Measurements from ENCODE around the gene SPSB2. TPM values are rescaled to one million over a fixed set of nuclear protein-coding genes. Genes with fewer than 3 reads are reported as not detected.

The SPSB2 gene
- total RNA-seq, 1 donor from 2014 or later: 7.0 TPM

DNA sequence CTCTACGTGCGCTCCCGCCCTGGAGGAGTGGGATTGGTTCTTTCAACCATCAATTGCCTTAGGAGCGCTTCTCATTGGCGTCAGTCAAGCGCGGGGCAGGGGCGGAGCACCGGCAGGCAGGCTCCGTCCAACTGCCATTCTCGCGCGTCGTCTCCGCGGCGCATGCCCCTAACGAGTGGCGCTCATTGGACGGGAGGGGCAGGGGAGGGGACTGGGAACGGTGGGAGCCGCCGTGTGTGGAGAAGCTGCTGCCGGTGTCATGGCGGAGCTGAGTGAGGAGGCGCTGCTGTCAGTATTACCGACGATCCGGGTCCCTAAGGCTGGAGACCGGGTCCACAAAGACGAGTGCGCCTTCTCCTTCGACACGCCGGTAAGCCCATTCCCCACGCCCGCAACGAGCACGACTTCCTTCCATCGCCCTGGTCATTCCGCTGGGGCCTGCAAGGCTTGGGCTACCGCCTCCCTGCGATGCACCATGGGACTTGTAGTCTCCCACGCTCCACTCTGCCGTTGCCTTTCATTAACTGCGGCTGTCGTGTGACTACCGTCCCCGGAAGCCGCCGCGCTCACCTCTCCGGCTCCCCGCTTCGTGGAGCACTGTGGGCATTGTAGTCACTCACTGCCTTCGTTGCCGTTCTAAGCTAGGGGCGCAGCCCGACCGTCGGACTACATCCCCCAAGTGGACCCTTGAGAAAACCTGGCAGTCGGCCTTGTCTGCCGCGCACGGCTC, 21.0 kb downstream of the SPSB2 start, which contains the start of gene USP5:
USP5 (plus strand) TSS at position 230 of the 730 bp plus-strand sequence; CDS start at position 260, 30 bp downstream.
- peak; percentile 100 for DNase-seq (ENCODE audit: low spot score)

DNA sequence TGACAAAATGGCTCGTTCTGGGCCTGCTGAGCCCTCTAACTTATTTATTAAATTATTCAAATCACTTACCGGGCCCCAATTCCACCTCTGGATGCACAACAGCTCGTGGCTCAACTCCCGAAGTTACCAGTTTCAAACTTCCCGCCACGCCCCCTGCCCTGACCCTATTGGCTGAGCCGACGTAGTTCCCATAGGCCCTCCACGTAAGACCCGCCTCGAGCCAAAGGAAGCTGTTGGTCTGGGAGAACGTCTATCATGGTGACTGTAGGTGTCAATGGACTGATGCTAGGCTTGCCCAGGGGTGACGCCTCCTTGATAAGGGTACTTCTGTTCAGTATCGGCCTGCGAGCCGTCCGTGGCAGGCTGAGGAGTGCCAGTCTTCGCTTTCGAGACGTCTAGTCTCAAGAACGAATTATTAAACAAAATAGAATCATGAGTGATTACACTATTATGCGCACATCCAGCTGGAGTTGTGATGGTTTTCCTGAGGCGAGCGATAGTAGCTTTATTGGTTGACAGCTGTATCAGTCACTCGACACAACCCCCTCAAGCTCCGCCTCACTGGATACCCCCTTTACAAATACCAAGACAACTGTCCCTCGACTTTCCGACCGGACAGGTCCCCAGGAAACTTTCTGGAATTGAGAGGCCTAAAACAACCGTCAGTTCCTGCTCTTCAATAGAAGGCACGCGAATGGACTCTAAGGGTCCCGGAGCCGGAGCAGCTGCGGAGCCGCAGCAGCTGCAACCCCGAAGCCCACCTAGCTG, 21.8 kb downstream of the SPSB2 start, which contains the start of gene CDCA3:
CDCA3 (minus strand) TSS at position 134 of the 768 bp plus-strand sequence. CDS start 334 bp downstream, outside the sequence.
- DNase-seq (ENCODE audit: low spot score): peak; percentile 99

DNA sequence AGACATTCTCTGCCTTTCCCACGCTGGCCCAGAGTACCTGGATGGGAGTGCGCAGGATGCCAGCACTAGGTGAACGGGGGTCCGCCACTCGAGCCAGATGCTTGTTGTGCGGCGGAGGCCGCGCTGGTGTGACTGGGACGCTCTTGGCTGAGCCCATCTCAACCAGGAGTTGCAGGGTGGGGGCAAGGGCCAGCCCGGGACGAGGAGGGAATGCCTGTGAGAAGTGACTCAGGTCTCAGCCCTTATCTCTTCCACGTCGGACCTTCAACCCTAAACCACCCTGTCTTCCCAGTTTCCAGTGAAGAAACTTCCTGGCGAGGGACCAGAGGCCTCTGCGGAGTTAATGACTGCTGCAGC, 22.3 kb downstream of the SPSB2 start:
- no peak for DNase-seq (ENCODE audit: low spot score)

DNA sequence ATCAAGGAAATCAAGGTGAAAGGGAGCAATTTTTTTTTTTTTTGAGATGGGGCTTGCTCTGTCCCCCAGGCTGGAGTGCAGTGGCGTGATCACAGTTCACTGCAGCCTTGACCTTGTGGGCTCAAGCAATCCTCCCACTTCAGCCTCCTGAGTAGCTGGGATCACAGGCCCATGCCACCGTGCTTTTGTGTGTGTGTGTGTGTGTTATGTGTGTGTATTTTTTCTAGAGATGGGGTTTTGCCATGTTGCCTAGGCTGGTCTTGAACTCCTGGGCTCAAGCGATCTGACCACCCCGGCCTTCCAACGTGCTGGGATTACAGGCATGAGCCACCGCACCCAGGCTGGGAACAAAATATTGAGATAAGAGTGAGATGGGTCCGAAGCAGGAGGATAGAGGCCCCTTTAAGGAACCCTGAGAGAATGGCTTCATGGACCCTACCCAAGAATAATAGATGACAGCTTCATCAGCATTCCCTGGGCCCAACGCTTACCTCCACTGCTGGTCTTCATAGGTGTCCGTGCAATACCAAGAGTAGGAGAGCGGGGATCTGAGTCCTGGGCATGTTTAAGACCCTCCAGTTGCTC, 23.0 kb downstream of the SPSB2 start:
- no peak for DNase-seq (ENCODE audit: low spot score)

DNA sequence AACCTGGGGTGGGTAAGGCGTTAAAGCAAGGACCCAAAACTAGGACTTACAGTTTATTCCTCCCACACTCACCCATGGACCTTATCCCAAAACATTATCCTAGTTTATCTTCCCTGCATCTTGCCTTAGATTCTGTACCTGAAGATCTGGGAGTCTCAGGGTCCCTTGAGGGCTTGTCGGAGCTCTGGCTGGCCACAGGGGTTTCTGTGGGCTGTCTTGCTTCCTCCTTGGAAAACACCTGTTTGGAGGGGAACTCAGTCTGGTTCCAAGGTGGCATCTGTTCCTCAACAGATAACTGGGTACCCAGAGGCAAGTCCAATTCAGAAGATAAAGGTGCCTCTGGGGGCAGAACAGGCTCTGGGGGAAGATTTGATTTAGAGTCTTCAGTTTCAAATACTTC, 23.7 kb downstream of the SPSB2 start:
- no peak for DNase-seq (ENCODE audit: low spot score)

DNA sequence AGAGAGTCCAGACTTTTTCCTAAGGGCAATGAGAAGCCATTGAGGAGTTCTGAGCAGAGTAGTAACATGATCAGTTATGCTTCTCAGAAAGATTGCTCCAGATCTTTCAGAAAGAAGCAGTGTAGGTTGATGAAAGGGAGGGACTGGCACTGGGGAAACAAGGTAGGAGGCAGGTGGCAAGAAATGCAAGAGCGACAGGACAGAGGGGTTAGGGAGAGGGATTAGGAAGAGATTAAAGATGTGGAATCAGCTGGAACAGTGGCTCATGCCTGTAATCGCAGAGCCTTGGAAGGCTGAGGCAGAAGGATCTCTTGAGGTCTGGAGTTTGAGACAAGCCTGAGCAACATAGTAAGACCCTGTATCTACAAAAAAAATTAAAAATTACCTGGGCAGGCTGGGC, 25.4 kb downstream of the SPSB2 start:
- DNase-seq (ENCODE audit: low spot score): no peak

DNA sequence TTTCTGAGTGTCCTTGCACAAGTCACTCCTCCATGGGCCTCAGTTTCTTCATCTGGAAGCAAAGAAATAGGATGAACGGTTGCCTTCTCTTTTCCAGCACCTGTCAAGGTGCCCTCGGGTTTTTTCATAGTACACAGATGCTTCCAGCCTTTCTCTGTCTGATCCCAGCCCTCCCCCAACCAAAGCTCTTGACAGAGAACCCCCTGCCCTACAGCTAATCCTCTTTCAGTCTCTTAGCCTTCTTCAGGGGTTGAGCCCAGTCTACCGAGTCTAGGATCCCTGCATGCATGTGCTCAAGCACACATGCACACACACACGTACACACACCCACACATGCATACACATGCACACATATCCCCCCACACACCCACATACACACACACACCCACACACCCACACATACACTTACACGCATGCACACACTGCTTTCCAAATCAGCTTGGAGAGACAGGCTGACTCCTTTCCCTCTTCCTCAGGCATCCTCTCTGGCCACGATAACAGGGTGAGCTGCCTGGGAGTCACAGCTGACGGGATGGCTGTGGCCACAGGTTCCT, 26.7 kb downstream of the SPSB2 start:
- no peak for DNase-seq (ENCODE audit: low spot score)

DNA sequence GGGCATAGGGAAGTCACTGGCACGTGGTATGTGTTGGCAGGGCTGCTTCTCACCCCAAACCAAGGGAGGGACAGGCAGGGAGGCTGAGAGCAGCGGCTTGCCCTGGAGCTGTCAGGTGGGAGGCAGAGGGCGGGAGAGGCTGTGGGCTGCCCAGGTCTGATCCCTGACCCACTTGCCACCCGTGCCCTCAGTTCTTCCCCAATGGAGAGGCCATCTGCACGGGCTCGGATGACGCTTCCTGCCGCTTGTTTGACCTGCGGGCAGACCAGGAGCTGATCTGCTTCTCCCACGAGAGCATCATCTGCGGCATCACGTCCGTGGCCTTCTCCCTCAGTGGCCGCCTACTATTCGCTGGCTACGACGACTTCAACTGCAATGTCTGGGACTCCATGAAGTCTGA, 27.7 kb downstream of the SPSB2 start:
- no peak for DNase-seq (ENCODE audit: low spot score)

DNA sequence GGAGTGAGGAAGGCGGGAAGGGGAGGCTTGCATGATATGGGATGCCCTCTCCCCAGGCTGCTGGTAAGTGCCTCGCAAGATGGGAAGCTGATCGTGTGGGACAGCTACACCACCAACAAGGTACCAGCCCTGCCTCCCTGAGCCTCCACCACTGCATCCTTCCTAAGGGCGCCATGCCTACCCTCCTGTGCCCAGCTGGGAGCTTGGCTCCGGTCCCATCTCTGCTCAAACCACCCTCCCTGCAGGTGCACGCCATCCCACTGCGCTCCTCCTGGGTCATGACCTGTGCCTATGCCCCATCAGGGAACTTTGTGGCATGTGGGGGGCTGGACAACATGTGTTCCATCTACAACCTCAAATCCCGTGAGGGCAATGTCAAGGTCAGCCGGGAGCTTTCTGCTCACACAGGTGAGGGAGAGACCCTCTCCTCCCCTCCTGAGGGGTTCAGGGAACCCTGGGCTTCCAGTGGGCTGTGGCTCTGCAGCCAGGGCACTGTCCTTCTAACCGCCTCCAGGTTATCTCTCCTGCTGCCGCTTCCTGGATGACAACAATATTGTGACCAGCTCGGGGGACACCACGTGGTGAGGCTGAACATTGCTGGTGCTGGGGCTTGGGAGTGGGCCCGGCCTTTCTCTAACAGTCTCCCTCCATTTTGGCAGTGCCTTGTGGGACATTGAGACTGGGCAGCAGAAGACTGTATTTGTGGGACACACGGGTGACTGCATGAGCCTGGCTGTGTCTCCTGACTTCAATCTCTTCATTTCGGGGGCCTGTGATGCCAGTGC, 29.8 kb downstream of the SPSB2 start:
- DNase-seq (ENCODE audit: low spot score): no peak

DNA sequence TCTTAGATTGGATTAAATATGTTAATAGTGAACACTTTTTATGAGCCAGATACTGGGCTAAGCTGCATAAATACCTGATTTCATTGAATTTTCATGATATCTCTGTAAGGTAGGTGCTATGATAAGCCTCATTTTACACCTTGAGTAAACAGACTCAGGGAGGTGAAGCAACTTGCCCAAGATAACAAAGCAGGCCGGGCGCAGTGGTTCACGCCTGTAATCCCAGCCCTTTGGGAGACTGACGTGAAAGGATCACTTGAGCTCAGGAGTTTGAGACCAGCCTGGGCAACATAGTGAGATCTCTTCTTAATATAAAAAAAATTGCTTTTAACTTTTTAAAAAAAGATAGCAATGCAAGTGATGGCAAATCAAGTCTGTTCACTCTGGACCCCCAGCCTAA, 31.0 kb downstream of the SPSB2 start:
- no peak for DNase-seq (ENCODE audit: low spot score)

DNA sequence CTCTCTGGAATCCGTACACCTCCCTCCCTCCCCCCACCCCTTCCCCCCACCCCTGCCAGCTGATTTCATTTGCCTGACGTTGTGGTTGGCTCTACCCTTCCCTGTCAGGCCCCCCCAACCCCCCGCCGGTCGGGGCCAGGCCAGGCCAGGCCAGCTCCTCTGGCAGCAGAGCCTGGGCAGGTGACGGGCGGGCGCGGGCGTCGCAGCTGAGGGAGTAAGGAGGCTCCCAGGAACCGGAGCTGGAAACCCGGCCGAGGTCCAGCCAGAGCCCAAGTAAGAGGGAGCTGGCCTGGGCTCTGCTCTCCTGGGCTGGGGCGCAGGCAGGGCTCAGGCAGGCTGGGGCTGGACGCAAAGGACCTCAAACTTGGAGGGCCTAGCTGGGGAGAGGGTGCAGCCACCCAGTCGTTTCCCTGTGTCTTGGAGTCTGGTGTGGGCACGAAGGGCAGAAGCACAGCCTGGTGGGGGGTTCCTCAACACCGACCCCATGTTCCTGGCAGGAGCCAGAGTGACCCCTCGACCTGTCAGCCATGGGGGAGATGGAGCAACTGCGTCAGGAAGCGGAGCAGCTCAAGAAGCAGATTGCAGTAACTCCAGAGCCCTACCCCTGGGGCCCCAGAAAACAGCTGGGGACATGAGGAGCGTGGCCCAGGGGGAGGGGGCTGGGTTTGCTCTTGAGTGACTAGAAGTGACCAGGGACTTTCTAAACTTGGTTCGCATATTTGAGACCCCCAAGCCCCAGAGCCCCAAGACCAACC, 32.2 kb downstream of the SPSB2 start, which contains the start of gene GNB3:
GNB3 (plus strand) TSS at position 165 of the 755 bp plus-strand sequence; CDS start at position 528, 363 bp downstream.
- no peak for DNase-seq (ENCODE audit: low spot score)

DNA sequence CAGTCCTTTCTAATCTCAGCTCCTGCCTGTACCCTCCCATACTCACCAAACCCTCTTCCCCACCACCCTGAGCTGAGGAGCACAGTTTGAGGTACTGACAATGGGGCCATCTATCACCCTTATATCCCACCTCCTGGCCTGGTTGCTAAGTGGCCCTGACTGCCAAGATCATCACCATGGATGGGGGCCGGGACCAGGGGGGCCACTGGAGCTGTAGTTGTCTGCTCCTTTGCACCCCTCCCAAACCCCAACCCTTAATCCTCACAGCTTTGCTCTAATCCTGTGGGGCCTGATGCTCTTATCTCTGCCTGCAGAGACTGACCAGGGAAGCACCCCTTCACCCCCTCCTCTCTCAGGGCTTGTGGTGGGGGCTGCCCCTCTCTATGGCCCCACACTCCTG, 32.8 kb downstream of the SPSB2 start:
- DNase-seq (ENCODE audit: low spot score): peak; percentile 88

DNA sequence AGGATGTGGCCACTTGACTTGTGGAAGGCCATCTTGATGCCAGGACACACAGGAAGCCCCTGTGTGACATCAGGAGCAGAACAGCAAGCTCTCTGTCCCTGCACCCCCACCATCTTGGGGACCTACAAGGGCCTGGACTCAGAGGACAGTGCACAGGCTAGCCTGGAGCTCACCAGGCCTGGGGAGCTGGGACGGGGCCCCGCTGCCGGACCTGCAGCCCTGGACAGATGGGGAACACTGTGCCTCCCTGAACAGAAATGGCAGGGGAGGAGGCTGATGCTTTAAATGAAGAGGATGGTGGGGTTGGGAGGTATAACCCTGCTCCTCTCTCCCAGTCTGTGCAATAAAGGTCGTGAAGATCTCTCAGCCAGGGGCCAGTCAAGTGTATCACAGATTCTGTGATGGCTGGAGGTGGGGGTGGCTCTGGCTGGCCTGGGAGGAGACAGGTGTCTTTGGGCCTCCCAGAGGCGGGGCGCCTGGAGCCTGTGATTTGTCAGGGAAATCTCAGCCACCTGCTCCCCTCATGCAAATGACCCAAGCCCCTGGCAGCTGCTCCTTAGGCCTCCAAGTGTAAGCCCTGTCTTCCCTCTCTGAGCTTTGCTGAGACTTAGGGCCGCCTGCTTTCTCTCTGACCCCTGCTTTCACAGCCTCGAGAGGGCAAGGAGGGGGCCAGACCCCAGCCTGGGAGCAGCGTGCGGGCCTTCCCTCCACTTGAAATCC, 33.5 kb downstream of the SPSB2 start:
- DNase-seq (ENCODE audit: low spot score): peak; percentile 82

DNA sequence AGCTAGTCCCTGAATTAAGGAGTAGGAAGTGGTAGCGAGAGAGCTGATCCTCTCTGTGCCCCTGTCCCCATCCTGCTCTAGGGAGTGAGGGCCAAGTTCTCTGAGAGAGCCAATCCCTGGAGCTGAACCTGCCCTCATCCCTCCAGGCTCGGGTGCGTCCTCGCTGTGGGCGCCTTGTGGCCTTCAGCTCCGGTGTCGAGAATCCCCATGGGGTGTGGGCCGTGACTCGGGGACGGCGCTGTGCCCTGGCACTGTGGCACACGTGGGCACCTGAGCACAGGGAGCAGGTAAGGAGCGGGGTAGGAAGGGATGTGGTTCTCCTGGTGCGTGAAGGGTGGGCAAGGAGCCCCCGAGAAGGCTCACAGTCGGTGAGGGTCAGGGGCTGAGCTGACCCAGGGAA, 34.2 kb downstream of the SPSB2 start:
- DNase-seq (ENCODE audit: low spot score): no peak

DNA sequence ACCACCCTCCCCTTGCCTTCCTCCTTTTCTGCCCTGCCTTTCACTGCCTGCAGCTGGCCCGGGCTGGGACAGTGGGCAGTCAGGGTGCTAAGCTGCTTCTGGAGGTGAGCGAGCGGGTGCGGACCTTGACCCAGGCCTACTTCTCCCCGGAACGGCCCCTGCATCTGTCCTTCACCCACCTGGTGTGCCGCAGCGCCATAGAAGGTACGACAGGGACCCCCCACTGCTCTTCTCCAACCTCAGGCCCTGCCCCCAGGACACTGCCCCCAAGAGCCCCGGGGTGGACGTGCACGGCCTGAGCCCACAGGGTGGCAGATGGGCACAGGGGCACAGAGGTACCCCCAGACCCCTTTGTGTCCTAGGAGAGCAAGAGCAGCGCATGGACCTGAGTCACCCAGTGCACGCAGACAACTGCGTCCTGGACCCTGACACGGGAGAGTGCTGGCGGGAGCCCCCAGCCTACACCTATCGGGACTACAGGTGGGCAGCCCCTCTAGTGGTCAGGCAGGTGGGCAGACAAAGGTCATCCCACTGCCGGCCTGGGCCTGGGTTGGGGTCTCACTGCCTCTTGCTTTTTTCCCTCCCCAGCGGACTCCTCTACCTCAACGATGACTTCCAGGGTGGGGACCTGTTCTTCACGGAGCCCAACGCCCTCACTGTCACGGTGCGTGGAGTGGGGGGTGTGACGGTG, 35.6 kb downstream of the SPSB2 start:
- DNase-seq (ENCODE audit: low spot score): no peak

DNA sequence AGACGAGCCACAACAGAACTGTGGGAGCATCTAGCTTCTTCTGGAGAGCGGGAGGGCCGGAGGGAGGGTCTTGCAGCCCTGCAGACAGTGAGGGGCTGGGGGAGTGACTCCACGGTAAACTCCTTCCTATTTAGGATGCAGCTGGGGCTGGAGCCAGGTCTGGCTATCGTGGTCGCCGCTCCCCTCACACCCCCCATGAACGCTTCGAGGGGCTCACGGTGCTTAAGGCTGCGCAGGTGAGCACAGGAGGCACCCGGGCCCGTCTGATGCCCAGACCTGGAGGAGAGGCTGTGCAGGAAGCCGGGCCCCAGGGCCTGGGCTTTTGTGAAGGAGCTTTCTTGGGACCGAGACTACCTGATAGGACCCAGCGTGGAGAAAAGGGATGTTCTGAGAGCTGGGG, 36.3 kb downstream of the SPSB2 start:
- DNase-seq (ENCODE audit: low spot score): no peak

DNA sequence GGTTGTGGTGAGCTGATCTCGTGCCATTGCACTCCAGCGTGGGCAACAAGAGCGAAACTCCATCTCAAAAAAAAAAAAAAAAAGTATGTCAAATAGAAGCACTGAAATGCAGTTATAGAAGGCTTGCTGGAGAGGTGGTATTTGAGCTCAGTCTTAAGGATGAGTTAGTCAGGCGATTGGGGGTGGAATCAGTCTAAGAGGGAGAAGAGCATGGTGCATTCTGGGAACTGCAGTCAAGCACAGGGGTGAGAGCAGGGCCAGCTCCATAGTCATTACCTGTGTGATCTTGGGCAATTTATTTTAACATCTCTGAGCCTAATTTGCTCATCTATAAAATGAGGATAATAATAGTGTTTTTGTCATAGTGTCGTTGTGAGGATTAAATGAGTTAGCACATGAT, 38.2 kb downstream of the SPSB2 start:
- no peak for DNase-seq (ENCODE audit: low spot score)

DNA sequence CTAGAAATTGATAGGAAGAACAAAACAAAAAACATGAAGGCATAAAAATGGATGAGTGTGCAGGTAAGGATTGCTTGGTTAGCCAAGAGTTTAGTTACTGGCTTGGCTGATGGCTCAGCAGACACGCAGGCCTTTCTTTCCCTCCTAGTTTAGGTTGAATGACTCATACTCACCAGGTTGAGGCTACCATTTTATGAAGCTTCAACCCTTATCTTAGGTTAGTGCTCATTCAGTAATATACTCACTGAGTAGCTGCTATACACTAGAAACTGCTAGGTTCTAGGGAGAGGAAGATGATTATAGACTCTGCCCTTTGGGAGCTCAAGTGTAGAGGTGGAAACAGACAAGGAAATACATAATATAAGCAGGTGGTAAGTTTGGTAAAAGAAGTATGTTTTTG, 38.8 kb downstream of the SPSB2 start:
- no peak for DNase-seq (ENCODE audit: low spot score)

DNA sequence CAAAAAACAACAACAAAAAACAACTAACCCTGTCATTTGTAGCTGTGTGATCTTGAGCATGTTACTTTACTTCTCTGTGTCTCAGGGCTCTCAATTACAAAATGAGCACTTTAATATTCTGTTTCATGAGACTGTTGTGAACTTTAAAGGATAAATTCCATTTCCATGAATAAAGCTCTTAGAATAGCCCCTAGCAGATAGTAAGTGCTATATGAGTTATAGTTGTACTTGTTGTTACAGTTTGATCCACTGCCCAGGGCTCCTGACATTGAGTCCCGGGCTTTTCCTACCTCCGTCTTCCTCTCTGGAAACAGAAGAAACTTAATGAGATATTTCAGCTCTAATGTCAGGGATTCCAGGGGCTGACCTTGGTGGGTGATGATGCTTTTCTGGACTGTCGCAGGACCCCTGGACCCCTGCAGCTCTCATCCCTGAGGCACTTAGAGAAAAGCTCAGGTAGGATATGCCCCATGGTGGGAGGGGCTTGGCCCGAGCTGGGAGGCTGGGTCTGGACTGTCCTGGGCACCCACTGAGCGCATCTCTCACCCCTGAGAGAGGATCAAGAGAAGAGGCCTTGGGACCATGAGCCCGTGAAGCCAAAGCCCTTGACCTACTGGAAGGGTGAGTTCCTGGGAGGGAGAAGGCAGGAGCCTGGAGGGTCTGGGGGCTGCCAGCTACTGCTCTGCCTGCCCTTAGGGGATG, 39.8 kb downstream of the SPSB2 start:
- DNase-seq (ENCODE audit: low spot score): no peak

Measured in umbilical cord (tissue), 2 donors.